ENCODE measurements around the gene RECQL5.

Gene RECQL5

DNA sequence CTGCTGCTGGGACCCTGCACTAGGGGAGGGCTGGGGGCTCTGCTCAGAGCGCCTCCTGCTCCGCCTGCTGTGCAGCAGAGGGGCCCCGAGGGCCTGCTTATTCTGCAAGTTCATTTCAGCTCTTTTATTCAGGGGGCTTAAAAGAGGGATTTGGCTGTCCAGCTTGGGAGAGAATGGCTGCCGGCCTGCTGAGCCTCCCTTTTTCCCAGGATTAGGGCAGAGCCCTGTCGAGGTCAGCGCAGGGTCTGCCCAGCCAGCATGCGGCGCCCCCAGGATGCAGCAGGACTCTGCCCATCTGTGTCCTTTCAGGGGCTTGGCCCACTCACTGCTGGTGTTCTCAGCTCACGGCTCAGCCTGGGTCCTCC lies 32.6 kb downstream of the RECQL5 start:
- Histone ChIP-seq H3K4me3 (ENCODE audit: insufficient read length, low read depth) (no peak overlapping the region), H3K27me3 (ENCODE audit: insufficient read depth, insufficient read length) (no peaks in the 10 kb centered on the region), H3K9ac (ENCODE audit: insufficient read length, low read depth) (peak overlapping the region; percentile 62), H3K4me1 (ENCODE audit: insufficient read depth, insufficient read length) (peaks cover 40% of the 10 kb centered on the region), H3K9me3 (ENCODE audit: insufficient read depth, low read length) (no peaks in the 10 kb centered on the region), H3K36me3 (ENCODE audit: insufficient read depth, insufficient read length, low read length) (peaks cover 72% of the 10 kb centered on the region)
- DNase-seq (ENCODE audit: low read depth, low spot score): no peak
- TF ChIP-seq YY1 (IDR thresholded peaks at IDR 0.05; ENCODE audit: insufficient read depth, insufficient read length) (no peak), SUZ12 (IDR thresholded peaks at IDR 0.05; ENCODE audit: extremely low read depth, insufficient read depth, insufficient read length) (no peak), ZNF274 (IDR thresholded peaks at IDR 0.05; ENCODE audit: low read depth, low read length) (no peak)

- Histone ChIP-seq H3K27me3 (ENCODE audit: insufficient read depth, insufficient read length) (no peaks in the 10 kb centered on the region), H3K4me3 (ENCODE audit: insufficient read length, low read depth) (peak overlapping the region; percentile 2), H3K9ac (ENCODE audit: insufficient read length, low read depth) (peak overlapping the region; percentile 66), H3K4me1 (ENCODE audit: insufficient read depth, insufficient read length) (peaks cover 40% of the 10 kb centered on the region), H3K36me3 (ENCODE audit: insufficient read depth, insufficient read length, low read length) (peaks cover 71% of the 10 kb centered on the region), H3K9me3 (ENCODE audit: insufficient read depth, low read length) (no peaks in the 10 kb centered on the region)
- DNase-seq (ENCODE audit: low read depth, low spot score): peak; percentile 77
- TF ChIP-seq YY1 (IDR thresholded peaks at IDR 0.05; ENCODE audit: insufficient read depth, insufficient read length): no peak
- TF ChIP-seq SUZ12 (IDR thresholded peaks at IDR 0.05; ENCODE audit: extremely low read depth, insufficient read depth, insufficient read length): no peak
- no peak for TF ChIP-seq ZNF274 (IDR thresholded peaks at IDR 0.05; ENCODE audit: low read depth, low read length)
Measured at GRCh38 chr17:75633486-75634375, 33.2 kb downstream of the RECQL5 start.

DNA sequence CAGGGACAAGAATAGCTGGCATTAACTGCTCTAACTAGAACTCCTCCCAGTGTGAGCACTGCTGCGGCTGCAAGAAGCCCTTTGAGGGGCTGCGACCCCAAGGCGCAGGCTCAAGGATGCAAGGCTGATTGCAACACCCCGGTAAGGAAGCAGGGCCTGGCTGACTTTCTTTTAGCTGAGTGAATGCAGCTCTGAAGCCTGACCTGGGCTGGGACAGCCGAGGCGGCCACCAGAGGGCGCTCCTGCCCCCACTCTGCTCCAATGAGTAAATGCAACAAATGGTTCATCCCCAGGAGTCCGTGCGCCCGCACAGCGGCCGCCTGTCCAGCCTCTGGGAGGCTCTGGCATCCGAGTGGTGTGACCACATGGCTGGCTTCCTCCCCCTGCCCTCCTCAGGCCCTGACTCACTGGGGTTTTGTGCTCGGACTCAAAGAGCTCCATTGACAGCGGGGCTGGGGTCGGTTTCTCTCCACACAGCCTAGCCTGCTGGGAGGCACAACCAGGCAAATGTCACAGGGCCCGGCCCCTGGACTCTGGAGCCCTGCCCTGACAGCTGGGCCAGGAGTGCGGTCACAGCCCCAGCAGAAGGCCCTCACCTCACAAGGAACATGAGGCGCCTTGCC lies 34.0 kb downstream of the RECQL5 start, which contains the start of gene SMIM5:
Gene SMIM5, plus strand, starts transcription at position 572 of the 623 bp plus-strand sequence. CDS start 6,768 bp downstream, outside the sequence.
- Histone ChIP-seq H3K9ac (ENCODE audit: insufficient read length, low read depth) (peak within 1 kb of the TSS; percentile 78), H3K27me3 (ENCODE audit: insufficient read depth, insufficient read length) (no peaks in the 10 kb centered on the region), H3K4me1 (ENCODE audit: insufficient read depth, insufficient read length) (peaks cover 42% of the 10 kb centered on the region), H3K9me3 (ENCODE audit: insufficient read depth, low read length) (no peaks in the 10 kb centered on the region), H3K4me3 (ENCODE audit: insufficient read length, low read depth) (peak within 1 kb of the TSS; percentile 2), H3K36me3 (ENCODE audit: insufficient read depth, insufficient read length, low read length) (peaks cover 72% of the 10 kb centered on the region)
- peak; percentile 56 for DNase-seq (ENCODE audit: low read depth, low spot score)
- no peak for TF ChIP-seq ZNF274 (IDR thresholded peaks at IDR 0.05; ENCODE audit: low read depth, low read length)
- no peak for TF ChIP-seq SUZ12 (IDR thresholded peaks at IDR 0.05; ENCODE audit: extremely low read depth, insufficient read depth, insufficient read length)
- no peak for TF ChIP-seq YY1 (IDR thresholded peaks at IDR 0.05; ENCODE audit: insufficient read depth, insufficient read length)

- TF ChIP-seq SUZ12 (IDR thresholded peaks at IDR 0.05; ENCODE audit: extremely low read depth, insufficient read depth, insufficient read length): no peak
- no peak for TF ChIP-seq ZNF274 (IDR thresholded peaks at IDR 0.05; ENCODE audit: low read depth, low read length)
- no peak for TF ChIP-seq YY1 (IDR thresholded peaks at IDR 0.05; ENCODE audit: insufficient read depth, insufficient read length)
- DNase-seq (ENCODE audit: low read depth, low spot score): no peak
- Histone ChIP-seq H3K4me1 (ENCODE audit: insufficient read depth, insufficient read length) (peaks cover 42% of the 10 kb centered on the region), H3K27me3 (ENCODE audit: insufficient read depth, insufficient read length) (no peaks in the 10 kb centered on the region), H3K9me3 (ENCODE audit: insufficient read depth, low read length) (no peaks in the 10 kb centered on the region), H3K36me3 (ENCODE audit: insufficient read depth, insufficient read length, low read length) (peaks cover 70% of the 10 kb centered on the region), H3K4me3 (ENCODE audit: insufficient read length, low read depth) (no peak overlapping the region), H3K9ac (ENCODE audit: insufficient read length, low read depth) (peak overlapping the region; percentile 78)
Measured at GRCh38 chr17:75632428-75632827, 34.5 kb downstream of the RECQL5 start.

DNA sequence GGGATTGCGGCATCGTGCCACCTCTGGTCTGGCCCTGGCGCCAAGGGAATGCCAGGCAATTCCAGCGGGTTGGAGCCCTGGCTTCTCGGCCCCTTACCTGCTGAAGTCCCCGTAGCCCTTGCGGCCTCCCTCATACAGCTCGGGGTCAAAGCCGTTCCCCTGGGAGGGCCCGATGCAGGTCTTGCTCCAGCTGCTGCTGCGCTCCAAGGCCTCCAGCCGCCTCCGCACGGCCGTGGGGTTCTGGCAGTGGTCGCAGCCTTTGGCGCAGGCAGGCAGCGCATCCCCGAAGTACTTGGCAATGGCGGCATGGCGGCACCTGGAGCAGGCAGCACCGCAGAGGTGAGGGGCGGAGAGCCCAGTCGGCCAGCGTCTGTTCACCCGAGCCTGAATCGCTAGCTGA lies 35.6 kb downstream of the RECQL5 start:
- peaks cover 70% of the 10 kb centered on the region for H3K36me3 ChIP-seq (ENCODE audit: insufficient read depth, insufficient read length, low read length)
- no peak for DNase-seq (ENCODE audit: low read depth, low spot score)
- no peak for TF ChIP-seq SUZ12 (IDR thresholded peaks at IDR 0.05; ENCODE audit: extremely low read depth, insufficient read depth, insufficient read length)
- TF ChIP-seq ZNF274 (IDR thresholded peaks at IDR 0.05; ENCODE audit: low read depth, low read length): no peak
- TF ChIP-seq YY1 (IDR thresholded peaks at IDR 0.05; ENCODE audit: insufficient read depth, insufficient read length): no peak
- H3K4me1 ChIP-seq (ENCODE audit: insufficient read depth, insufficient read length): peaks cover 37% of the 10 kb centered on the region
- H3K4me3 ChIP-seq (ENCODE audit: insufficient read length, low read depth): no peak overlapping the region
- no peaks in the 10 kb centered on the region for H3K27me3 ChIP-seq (ENCODE audit: insufficient read depth, insufficient read length)
- no peaks in the 10 kb centered on the region for H3K9me3 ChIP-seq (ENCODE audit: insufficient read depth, low read length)
- H3K9ac ChIP-seq (ENCODE audit: insufficient read length, low read depth): no peak overlapping the region

GRCh38 chr17:75630071-75630917 lies 36.7 kb downstream of the RECQL5 start:
- no peak for TF ChIP-seq YY1 (IDR thresholded peaks at IDR 0.05; ENCODE audit: insufficient read depth, insufficient read length)
- no peak for TF ChIP-seq ZNF274 (IDR thresholded peaks at IDR 0.05; ENCODE audit: low read depth, low read length)
- no peak for TF ChIP-seq SUZ12 (IDR thresholded peaks at IDR 0.05; ENCODE audit: extremely low read depth, insufficient read depth, insufficient read length)
- Histone ChIP-seq H3K27me3 (ENCODE audit: insufficient read depth, insufficient read length) (no peaks in the 10 kb centered on the region), H3K9ac (ENCODE audit: insufficient read length, low read depth) (no peak overlapping the region), H3K4me1 (ENCODE audit: insufficient read depth, insufficient read length) (peaks cover 40% of the 10 kb centered on the region), H3K36me3 (ENCODE audit: insufficient read depth, insufficient read length, low read length) (peaks cover 70% of the 10 kb centered on the region), H3K9me3 (ENCODE audit: insufficient read depth, low read length) (no peaks in the 10 kb centered on the region), H3K4me3 (ENCODE audit: insufficient read length, low read depth) (no peak overlapping the region)
- DNase-seq (ENCODE audit: low read depth, low spot score): no peak

Measured in NT2/D1 (cell line).